ENCODE measurements around the gene GPR137C.

The GPR137C gene

GRCh38 chr14:52575858-52576257 lies 23.2 kb downstream of the GPR137C start:
- no peak for DNase-seq

DNA sequence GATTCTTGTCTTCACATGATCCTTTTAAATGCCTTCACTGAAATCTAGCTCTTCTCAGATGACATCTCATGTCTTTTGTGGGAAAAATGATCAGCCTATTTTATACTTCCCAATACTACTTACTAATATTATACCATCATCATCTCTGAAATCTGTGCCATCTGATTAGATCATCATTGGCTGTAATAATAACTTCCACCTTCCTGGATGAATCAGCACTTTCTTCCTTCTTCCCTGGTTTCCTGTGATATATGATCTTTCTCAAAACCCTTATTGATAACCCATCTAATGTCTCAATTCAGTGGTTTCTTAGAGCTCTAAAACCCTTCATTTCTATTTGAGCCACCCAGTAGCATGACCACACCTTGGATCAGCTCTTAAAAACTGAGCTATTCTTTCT lies 30.9 kb downstream of the GPR137C start:
- DNase-seq: peak; percentile 7

- DNase-seq: no peak
Measured at GRCh38 chr14:52589646-52590045, 37.0 kb downstream of the GPR137C start.

DNA sequence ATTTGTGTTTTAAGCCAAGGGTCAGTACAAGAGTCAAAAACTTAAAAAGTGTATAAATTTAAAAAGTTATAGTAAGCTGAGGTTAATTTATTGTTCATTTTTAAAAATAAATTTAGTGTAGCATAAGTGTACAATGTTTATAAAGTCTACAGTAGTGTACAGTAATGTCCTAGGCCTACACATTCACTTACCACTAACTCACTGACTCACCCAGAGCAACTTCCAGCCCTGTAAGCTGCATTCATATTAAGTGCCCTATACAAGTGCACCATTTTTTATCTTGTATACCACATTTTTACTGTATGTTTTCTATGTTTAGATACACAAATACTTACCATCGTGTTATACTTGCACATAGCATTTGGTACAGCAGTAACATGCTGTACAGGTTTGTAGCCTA lies 37.7 kb downstream of the GPR137C start:
- DNase-seq: no peak

DNA sequence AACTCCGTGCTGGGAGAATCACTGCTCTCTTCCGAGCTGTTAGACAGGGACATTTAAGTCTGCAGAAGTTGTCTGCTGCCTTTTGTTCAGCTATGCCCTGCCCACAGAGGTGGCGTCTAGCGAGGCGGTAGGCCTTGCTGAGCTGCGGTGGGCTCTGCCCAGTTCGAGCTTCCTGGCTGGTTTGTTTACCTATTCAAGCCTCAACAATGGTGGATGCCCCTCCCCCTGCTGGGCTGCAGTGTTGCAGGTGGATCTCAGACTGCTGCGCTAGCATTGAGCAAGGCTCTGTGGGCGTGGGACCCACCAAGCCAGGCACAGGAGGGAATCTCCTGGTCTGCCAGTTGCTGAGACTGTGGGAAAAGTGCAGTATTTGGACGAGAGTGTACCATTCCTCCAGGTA lies 43.7 kb downstream of the GPR137C start:
- DNase-seq: no peak

- no peak for DNase-seq
Measured at GRCh38 chr14:52596861-52597260, 44.2 kb downstream of the GPR137C start.

DNA sequence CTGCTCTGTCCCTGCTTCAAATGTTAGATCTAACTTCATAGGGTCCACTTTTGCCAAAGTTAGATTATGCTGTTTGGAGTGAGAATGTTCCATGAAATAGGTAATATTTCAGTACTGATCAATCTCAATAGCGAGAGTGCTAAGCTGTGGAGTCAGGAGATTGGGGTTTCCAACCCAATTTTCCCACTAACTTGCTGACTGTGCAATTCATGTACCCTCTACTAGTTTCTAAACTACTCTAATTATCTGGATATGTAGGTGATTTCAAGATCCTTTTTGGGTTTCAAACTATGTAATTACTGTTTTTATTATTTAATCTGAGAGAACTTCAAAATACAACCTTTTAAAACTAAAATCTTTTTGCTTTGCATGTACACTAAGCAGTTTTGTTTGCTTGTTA lies 45.9 kb downstream of the GPR137C start:
- no peak for DNase-seq

DNA sequence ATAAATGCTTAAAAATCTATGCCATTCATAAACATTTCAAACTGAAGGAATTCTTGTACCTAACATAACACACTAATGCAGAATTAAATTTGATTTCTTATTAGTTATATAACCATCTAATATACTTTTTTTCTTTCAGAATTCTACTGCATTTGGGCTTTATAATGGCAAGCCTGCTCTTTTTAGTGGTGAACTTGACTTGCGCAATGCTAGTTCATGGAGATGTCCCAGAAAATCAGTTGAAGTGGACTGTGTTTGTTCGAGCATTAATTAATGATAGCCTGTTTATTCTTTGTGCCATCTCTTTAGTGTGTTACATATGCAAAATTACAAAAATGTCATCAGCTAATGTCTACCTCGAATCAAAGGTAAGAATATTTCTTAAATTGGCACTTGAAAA lies 47.3 kb downstream of the GPR137C start:
- DNase-seq: no peak

DNA sequence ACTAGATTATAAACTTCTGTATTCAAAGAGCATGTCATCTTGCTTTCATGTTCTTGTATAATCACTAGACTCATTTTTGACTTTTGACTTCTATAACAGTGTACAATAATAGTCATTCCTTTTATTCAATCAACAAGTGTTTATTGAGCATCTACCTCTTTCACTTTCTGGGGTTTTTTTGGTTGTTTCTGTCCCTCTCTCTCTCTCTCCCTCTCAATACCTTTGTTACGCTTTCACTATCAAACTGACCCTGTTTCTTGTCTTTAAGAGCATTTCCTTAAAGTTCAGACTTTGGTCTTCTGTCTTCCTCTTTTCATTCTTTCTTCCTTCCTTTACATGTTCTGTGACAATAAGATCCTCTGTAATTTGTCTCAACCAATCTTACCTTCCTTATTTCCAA lies 49.5 kb downstream of the GPR137C start:
- no peak for DNase-seq

- DNase-seq: no peak
Measured at GRCh38 chr14:52607061-52607460, 54.4 kb downstream of the GPR137C start.

- DNase-seq: no peak
Measured at GRCh38 chr14:52609445-52610044, 56.9 kb downstream of the GPR137C start.

GRCh38 chr14:52610187-52610586 lies 57.6 kb downstream of the GPR137C start:
- no peak for DNase-seq

- no peak for DNase-seq
Measured at GRCh38 chr14:52618602-52619001, 66.0 kb downstream of the GPR137C start.

DNA sequence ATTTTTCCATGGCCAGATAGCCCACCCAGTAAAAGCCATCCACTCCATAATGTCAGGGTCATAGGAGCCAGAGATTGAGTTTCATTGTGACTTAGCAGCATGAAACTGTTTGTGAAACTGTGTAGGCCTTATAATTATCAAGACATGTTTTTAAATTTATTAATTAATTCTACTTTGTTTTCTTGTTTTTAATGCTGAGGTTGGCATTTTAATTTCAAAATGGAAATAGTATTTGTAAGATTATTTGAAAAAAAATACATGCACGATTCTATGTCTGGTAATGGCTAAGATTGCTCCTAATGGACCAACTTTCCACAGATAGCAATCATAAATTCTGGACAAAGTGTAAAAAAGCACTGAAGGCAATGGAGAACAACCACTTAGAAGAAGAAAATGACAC lies 67.1 kb downstream of the GPR137C start:
- no peak for DNase-seq

- DNase-seq: no peak
Measured at GRCh38 chr14:52640137-52640536, 87.5 kb downstream of the GPR137C start.

DNA sequence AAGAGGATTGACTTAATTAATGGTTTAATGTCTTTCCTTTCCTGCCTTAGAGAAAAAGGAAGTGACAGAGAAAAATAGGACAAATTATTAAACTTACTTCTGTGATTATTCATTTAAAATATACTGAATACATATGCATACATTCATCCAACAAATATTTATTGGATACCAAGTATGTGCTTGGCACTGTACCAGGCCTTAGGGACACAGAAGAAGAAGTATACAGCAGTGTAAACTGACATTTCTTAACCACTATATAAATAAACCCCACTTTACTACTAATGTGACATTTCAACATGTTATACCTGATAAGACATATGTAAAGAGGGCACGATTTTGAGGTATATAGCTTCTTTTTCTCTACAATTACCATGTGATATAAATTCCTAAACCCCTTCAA lies 89.1 kb downstream of the GPR137C start:
- no peak for DNase-seq

DNA sequence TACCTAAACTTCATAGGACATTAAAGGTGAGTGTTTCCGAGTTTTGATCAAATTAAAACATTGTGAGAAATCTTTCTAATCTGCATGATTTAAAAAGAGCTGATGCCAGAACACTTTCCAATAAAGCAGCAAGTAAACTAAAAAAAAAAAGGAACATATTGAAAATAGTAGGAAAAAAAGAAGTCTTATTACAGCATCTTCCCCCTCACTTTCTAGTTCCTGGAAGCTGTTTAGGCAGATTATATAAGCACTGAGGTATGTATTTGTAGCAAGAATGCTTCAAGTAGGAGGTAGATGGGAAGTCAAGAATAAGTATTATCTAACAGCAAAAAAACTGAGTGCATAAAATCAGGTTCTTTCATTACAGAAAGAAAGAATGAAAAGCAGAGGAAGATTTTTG lies 96.9 kb downstream of the GPR137C start:
- DNase-seq: no peak

GRCh38 chr14:52650774-52651173 lies 98.1 kb downstream of the GPR137C start:
- no peak for DNase-seq

DNA sequence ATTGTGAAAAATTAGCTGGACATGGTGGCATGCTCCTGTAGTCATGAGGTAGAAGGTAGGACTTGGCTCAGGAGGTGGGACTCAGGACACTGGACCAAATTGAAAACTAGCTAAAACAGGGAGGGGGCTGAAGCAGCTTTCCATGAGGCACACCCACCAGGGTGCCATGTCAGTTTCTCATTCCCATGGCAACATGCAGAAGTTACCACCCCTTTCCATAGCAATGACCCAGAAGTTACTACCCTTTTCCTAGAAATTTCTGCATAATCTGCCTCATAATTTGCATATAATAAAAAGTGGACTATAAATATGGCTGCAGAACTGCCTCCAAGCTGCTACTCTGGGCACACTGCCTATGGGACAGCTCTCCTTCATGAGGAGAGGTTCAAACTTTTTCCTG lies 104.3 kb downstream of the GPR137C start:
- no peak for DNase-seq

DNA sequence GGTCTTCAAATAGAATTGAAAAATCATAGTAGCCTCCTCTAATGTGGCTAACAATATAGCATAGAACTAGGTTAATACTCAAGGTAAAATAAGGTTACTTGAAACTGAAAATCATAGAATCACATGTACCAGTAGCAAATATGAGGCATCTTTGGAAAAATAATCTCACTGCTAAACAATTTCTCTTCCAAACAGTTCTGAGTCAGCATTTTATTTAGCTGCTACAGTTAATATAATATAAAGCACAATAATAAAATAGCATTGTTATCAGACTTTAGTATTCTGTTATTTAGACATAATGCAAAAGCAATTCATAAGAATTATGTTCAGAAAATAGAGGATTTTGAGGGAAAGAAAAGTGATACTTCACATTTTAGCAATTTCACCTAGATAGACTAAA lies 107.7 kb downstream of the GPR137C start:
- no peak for DNase-seq

- DNase-seq: no peak
Measured at GRCh38 chr14:52660832-52661231, 108.2 kb downstream of the GPR137C start.

GRCh38 chr14:52661314-52661713 lies 108.7 kb downstream of the GPR137C start:
- no peak for DNase-seq

DNA sequence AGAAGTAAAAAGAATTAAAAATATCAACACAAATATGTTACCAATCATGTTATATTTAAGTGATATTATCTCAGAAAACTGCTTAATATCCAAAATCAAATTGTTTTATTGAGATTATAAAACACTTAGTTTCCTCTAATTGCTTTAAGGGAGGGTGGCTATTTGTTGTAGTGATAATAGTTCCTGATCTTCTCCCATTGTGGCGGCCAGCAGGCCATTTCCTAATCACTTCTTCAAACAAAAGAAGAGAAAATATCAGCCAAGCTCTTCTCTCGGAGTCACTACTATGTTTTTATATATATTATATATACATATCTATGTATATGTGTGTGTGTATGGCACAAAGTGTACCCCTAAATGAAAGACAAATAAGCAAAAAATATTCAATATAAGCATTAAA lies 111.2 kb downstream of the GPR137C start:
- DNase-seq: no peak

GRCh38 chr14:52678591-52678990 lies 126.0 kb downstream of the GPR137C start:
- DNase-seq: no peak

GRCh38 chr14:52683985-52684520 lies 131.4 kb downstream of the GPR137C start:
- no peak for DNase-seq

- DNase-seq: no peak
Measured at GRCh38 chr14:52686176-52686575, 133.5 kb downstream of the GPR137C start.
